ENCODE results near the gene TIAM2.
A peak's percentile ranks its signal among the peaks of the same experiment; 100 is the strongest.

The TIAM2 gene

GRCh38 chr6:155024391-155025027 lies 29.4 kb downstream of the TIAM2 start:
- DNase-seq (ENCODE audit: low read depth, low spot score), result no peak

- DNase-seq (ENCODE audit: low read depth, low spot score), result peak; percentile 83
Observed at GRCh38 chr6:155026022-155026705, 31.0 kb downstream of the TIAM2 start.

- DNase-seq (ENCODE audit: low read depth, low spot score), result no peak
Observed at GRCh38 chr6:155026706-155027045, 31.6 kb downstream of the TIAM2 start.

- DNase-seq (ENCODE audit: low read depth, low spot score), result no peak
Observed at GRCh38 chr6:155030148-155030720, 35.1 kb downstream of the TIAM2 start.

GRCh38 chr6:155031091-155031490 lies 36.0 kb downstream of the TIAM2 start:
- no peak for DNase-seq (ENCODE audit: low read depth, low spot score)

GRCh38 chr6:155033021-155033791 lies 38.1 kb downstream of the TIAM2 start:
- no peak for DNase-seq (ENCODE audit: low read depth, low spot score)

- DNase-seq (ENCODE audit: low read depth, low spot score), result no peak
Observed at GRCh38 chr6:155036907-155037306, 41.8 kb downstream of the TIAM2 start.

- no peak for DNase-seq (ENCODE audit: low read depth, low spot score)
Observed at GRCh38 chr6:155038104-155038503, 43.0 kb downstream of the TIAM2 start.

GRCh38 chr6:155038527-155038926 lies 43.4 kb downstream of the TIAM2 start:
- DNase-seq (ENCODE audit: low read depth, low spot score), result no peak

GRCh38 chr6:155039618-155040017 lies 44.5 kb downstream of the TIAM2 start:
- DNase-seq (ENCODE audit: low read depth, low spot score), result no peak

- no peak for DNase-seq (ENCODE audit: low read depth, low spot score)
Observed at GRCh38 chr6:155040154-155040553, 45.0 kb downstream of the TIAM2 start.

- DNase-seq (ENCODE audit: low read depth, low spot score), result no peak
Observed at GRCh38 chr6:155040901-155041650, 46.0 kb downstream of the TIAM2 start.

- no peak for DNase-seq (ENCODE audit: low read depth, low spot score)
Observed at GRCh38 chr6:155041741-155042279, 46.7 kb downstream of the TIAM2 start.

- DNase-seq (ENCODE audit: low read depth, low spot score), result no peak
Observed at GRCh38 chr6:155042983-155043382, 47.9 kb downstream of the TIAM2 start.

- DNase-seq (ENCODE audit: low read depth, low spot score), result no peak
Observed at GRCh38 chr6:155045561-155046404, 50.7 kb downstream of the TIAM2 start.

GRCh38 chr6:155047523-155047922 lies 52.4 kb downstream of the TIAM2 start:
- DNase-seq (ENCODE audit: low read depth, low spot score), result no peak

GRCh38 chr6:155050311-155050710 lies 55.2 kb downstream of the TIAM2 start:
- no peak for DNase-seq (ENCODE audit: low read depth, low spot score)

- no peak for DNase-seq (ENCODE audit: low read depth, low spot score)
Observed at GRCh38 chr6:155054491-155055250, 59.6 kb downstream of the TIAM2 start.

GRCh38 chr6:155055729-155056128 lies 60.6 kb downstream of the TIAM2 start:
- no peak for DNase-seq (ENCODE audit: low read depth, low spot score)

GRCh38 chr6:155056756-155057155 lies 61.6 kb downstream of the TIAM2 start:
- no peak for DNase-seq (ENCODE audit: low read depth, low spot score)

Measured in smooth muscle cell of the brain vasculature (primary cell).